Measurements from ENCODE around the gene LRRN2.
A peak's percentile ranks its signal among the peaks of the same experiment; 100 is the strongest.
"Not testable (repeated sequence)": the region's sequence is repeated elsewhere in the genome, so short reads cannot be mapped to it uniquely, and the experiment has no call there.

Gene LRRN2

GRCh38 chr1:204685236-204686006 is at the start of gene LRRN2:
TSS of gene LRRN2 (minus strand) at chr1:204685738. CDS start at chr1:204619992, 65,746 bp downstream.
- peaks cover 12% of the 10 kb centered on the region for H3K4me1 ChIP-seq (ENCODE audit: control insufficient read depth, insufficient read depth, low read length)
- H3K4me3 ChIP-seq (ENCODE audit: low read depth, low read length), result peak within 1 kb of the TSS; percentile 81
- H3K9ac ChIP-seq (ENCODE audit: low read depth, low read length), result no peak within 1 kb of the TSS
- no peaks in the 10 kb centered on the region for H3K9me3 ChIP-seq (ENCODE audit: control insufficient read depth, insufficient read depth, low read length)
- H3K36me3 ChIP-seq (ENCODE audit: control insufficient read depth, insufficient read depth, low read length), result no peaks in the 10 kb centered on the region
- H3K27me3 ChIP-seq (ENCODE audit: control insufficient read depth, insufficient read depth, low read length), result peaks cover 77% of the 10 kb centered on the region

GRCh38 chr1:204735042-204735441 is 49.5 kb upstream of the LRRN2 start:
- no peaks in the 10 kb centered on the region for H3K9me3 ChIP-seq (ENCODE audit: control insufficient read depth, insufficient read depth, low read length)
- peaks cover 20% of the 10 kb centered on the region for H3K27me3 ChIP-seq (ENCODE audit: control insufficient read depth, insufficient read depth, low read length)

GRCh38 chr1:204733869-204734596 is 48.5 kb upstream of the LRRN2 start:
- Histone ChIP-seq H3K9me3 (ENCODE audit: control insufficient read depth, insufficient read depth, low read length) (no peaks in the 10 kb centered on the region), H3K27me3 (ENCODE audit: control insufficient read depth, insufficient read depth, low read length) (peaks cover 20% of the 10 kb centered on the region), H3K4me1 (ENCODE audit: control insufficient read depth, insufficient read depth, low read length) (peaks cover 22% of the 10 kb centered on the region), H3K9ac (ENCODE audit: low read depth, low read length) (no peak overlapping the region), H3K36me3 (ENCODE audit: control insufficient read depth, insufficient read depth, low read length) (no peaks in the 10 kb centered on the region), H3K4me3 (ENCODE audit: low read depth, low read length) (no peak overlapping the region)

More at GRCh38 chr1:204735042-204735441, 49.5 kb upstream of the LRRN2 start:
- no peak overlapping the region for H3K9ac ChIP-seq (ENCODE audit: low read depth, low read length)
- H3K4me3 ChIP-seq (ENCODE audit: low read depth, low read length), result no peak overlapping the region
- no peaks in the 10 kb centered on the region for H3K36me3 ChIP-seq (ENCODE audit: control insufficient read depth, insufficient read depth, low read length)
- peaks cover 22% of the 10 kb centered on the region for H3K4me1 ChIP-seq (ENCODE audit: control insufficient read depth, insufficient read depth, low read length)

- Histone ChIP-seq H3K4me3 (ENCODE audit: low read depth, low read length) (no peak overlapping the region), H3K4me1 (ENCODE audit: control insufficient read depth, insufficient read depth, low read length) (peaks cover 22% of the 10 kb centered on the region), H3K27me3 (ENCODE audit: control insufficient read depth, insufficient read depth, low read length) (peaks cover 20% of the 10 kb centered on the region), H3K36me3 (ENCODE audit: control insufficient read depth, insufficient read depth, low read length) (no peaks in the 10 kb centered on the region), H3K9me3 (ENCODE audit: control insufficient read depth, insufficient read depth, low read length) (no peaks in the 10 kb centered on the region), H3K9ac (ENCODE audit: low read depth, low read length) (no peak overlapping the region)
Observed at GRCh38 chr1:204733289-204733688, 47.8 kb upstream of the LRRN2 start.

DNA sequence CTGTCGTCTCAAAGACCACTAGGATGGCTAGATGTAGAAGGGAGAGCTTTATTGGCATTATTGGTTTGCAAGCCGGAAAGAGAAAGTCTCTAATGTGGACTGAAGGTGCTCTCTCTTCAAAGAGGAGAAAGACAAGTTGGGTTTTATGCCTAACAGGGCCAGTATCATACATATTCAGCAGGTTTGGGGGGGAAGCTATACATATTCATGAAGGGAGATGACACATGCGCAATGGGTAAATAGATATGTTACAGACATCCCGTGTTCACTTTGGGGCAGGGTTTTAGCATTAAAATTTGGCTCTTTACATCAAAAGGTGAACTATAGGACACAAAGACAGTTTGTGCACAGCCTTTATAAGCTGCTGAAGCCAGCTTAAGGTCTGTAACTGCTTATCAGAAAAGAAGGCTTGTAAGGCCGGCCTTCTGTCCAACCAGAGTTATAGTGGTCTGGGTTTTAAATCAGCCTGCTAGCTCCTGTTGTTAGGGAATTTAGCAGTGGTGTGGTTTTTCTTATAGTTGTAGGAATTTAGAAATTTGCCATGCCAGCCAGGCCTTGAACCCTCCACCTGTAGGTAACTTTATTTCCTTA is 46.5 kb upstream of the LRRN2 start:
- peaks cover 22% of the 10 kb centered on the region for H3K4me1 ChIP-seq (ENCODE audit: control insufficient read depth, insufficient read depth, low read length)
- no peaks in the 10 kb centered on the region for H3K36me3 ChIP-seq (ENCODE audit: control insufficient read depth, insufficient read depth, low read length)
- H3K9ac ChIP-seq (ENCODE audit: low read depth, low read length), result no peak overlapping the region
- H3K4me3 ChIP-seq (ENCODE audit: low read depth, low read length), result no peak overlapping the region
- no peaks in the 10 kb centered on the region for H3K9me3 ChIP-seq (ENCODE audit: control insufficient read depth, insufficient read depth, low read length)
- H3K27me3 ChIP-seq (ENCODE audit: control insufficient read depth, insufficient read depth, low read length), result peaks cover 20% of the 10 kb centered on the region

DNA sequence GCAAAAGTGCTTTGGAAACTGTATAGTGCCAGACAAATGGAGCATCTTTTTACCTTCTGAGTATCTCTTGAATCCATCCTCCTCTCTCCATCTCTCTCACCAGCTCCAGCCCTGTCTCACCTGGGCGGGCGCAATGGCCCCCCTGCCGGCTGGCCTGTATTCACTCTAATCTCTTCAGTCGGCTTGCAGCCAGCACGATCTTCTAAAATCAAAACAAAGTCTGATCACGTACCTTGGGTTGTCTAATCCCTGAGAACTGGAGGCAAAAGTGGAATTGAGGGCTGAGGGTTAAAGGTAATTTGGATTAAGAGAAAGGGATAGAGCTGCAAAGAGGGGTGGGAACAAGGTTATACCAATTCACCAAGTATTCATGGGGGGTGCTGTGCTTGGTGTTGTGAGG is 46.0 kb upstream of the LRRN2 start:
- no peaks in the 10 kb centered on the region for H3K36me3 ChIP-seq (ENCODE audit: control insufficient read depth, insufficient read depth, low read length)

DNA sequence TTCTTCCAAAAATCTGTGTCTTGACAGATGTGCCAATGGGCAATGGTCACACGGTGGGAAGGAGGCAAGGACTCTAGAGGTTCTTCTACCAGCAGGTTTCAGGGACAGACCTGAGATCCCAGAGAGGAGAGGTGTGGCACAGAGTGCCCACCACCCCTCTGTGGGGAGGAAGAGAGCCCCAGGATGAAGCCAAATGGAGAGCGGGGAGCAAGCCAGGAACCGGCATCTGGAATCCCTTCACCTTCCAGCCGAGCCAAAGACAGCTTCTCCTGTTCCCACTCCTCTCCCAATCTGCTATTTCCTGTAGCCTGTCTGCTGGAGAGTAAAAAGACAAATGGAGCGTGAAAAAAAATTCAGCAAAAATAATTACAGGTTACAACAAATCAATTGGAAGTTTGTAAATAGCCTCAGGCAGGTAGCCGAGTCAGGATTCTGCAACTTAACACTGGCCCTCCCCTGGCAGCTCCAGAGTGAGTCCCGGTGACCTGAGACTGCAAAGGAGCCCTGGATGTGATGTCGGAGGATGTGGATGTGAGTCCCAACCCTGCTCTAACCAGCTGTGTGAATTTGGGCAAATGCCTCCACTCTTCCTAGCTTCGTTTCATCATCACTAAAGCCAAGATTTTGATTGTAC is 45.4 kb upstream of the LRRN2 start:
- peaks cover 22% of the 10 kb centered on the region for H3K4me1 ChIP-seq (ENCODE audit: control insufficient read depth, insufficient read depth, low read length)
- peaks cover 20% of the 10 kb centered on the region for H3K27me3 ChIP-seq (ENCODE audit: control insufficient read depth, insufficient read depth, low read length)
- no peak overlapping the region for H3K9ac ChIP-seq (ENCODE audit: low read depth, low read length)
- H3K9me3 ChIP-seq (ENCODE audit: control insufficient read depth, insufficient read depth, low read length), result no peaks in the 10 kb centered on the region
- no peaks in the 10 kb centered on the region for H3K36me3 ChIP-seq (ENCODE audit: control insufficient read depth, insufficient read depth, low read length)
- no peak overlapping the region for H3K4me3 ChIP-seq (ENCODE audit: low read depth, low read length)

More for the DNA sequence above, 46.0 kb upstream of the LRRN2 start:
- Histone ChIP-seq H3K9ac (ENCODE audit: low read depth, low read length) (no peak overlapping the region), H3K9me3 (ENCODE audit: control insufficient read depth, insufficient read depth, low read length) (no peaks in the 10 kb centered on the region), H3K4me1 (ENCODE audit: control insufficient read depth, insufficient read depth, low read length) (peaks cover 22% of the 10 kb centered on the region), H3K27me3 (ENCODE audit: control insufficient read depth, insufficient read depth, low read length) (peaks cover 20% of the 10 kb centered on the region), H3K4me3 (ENCODE audit: low read depth, low read length) (no peak overlapping the region)

GRCh38 chr1:204729516-204729915 is 44.0 kb upstream of the LRRN2 start:
- Histone ChIP-seq H3K27me3 (ENCODE audit: control insufficient read depth, insufficient read depth, low read length) (peaks cover 8% of the 10 kb centered on the region), H3K9me3 (ENCODE audit: control insufficient read depth, insufficient read depth, low read length) (no peaks in the 10 kb centered on the region), H3K9ac (ENCODE audit: low read depth, low read length) (no peak overlapping the region), H3K4me1 (ENCODE audit: control insufficient read depth, insufficient read depth, low read length) (peaks cover 22% of the 10 kb centered on the region), H3K4me3 (ENCODE audit: low read depth, low read length) (no peak overlapping the region), H3K36me3 (ENCODE audit: control insufficient read depth, insufficient read depth, low read length) (no peaks in the 10 kb centered on the region)

- Histone ChIP-seq H3K9ac (ENCODE audit: low read depth, low read length) (no peak overlapping the region), H3K27me3 (ENCODE audit: control insufficient read depth, insufficient read depth, low read length) (peaks cover under 1% of the 10 kb centered on the region), H3K9me3 (ENCODE audit: control insufficient read depth, insufficient read depth, low read length) (no peaks in the 10 kb centered on the region), H3K4me3 (ENCODE audit: low read depth, low read length) (no peak overlapping the region), H3K36me3 (ENCODE audit: control insufficient read depth, insufficient read depth, low read length) (no peaks in the 10 kb centered on the region), H3K4me1 (ENCODE audit: control insufficient read depth, insufficient read depth, low read length) (peaks cover 22% of the 10 kb centered on the region)
Observed at GRCh38 chr1:204728456-204728855, 42.9 kb upstream of the LRRN2 start.

- Histone ChIP-seq H3K27me3 (ENCODE audit: control insufficient read depth, insufficient read depth, low read length) (no peaks in the 10 kb centered on the region), H3K4me1 (ENCODE audit: control insufficient read depth, insufficient read depth, low read length) (peaks cover 22% of the 10 kb centered on the region), H3K9ac (ENCODE audit: low read depth, low read length) (no peak overlapping the region), H3K4me3 (ENCODE audit: low read depth, low read length) (no peak overlapping the region), H3K9me3 (ENCODE audit: control insufficient read depth, insufficient read depth, low read length) (no peaks in the 10 kb centered on the region), H3K36me3 (ENCODE audit: control insufficient read depth, insufficient read depth, low read length) (no peaks in the 10 kb centered on the region)
Observed at GRCh38 chr1:204728045-204728444, 42.5 kb upstream of the LRRN2 start.

GRCh38 chr1:204727438-204727837 is 41.9 kb upstream of the LRRN2 start:
- H3K9me3 ChIP-seq (ENCODE audit: control insufficient read depth, insufficient read depth, low read length); H3K4me3 ChIP-seq (ENCODE audit: low read depth, low read length); H3K27me3 ChIP-seq (ENCODE audit: control insufficient read depth, insufficient read depth, low read length); H3K9ac ChIP-seq (ENCODE audit: low read depth, low read length); H3K36me3 ChIP-seq (ENCODE audit: control insufficient read depth, insufficient read depth, low read length): not testable (repeated sequence)
- H3K4me1 ChIP-seq (ENCODE audit: control insufficient read depth, insufficient read depth, low read length), result peaks cover 20% of the 10 kb centered on the region

Measured in iPS-15b (cell line).